ENCODE data around the gene ZFAND2A.

The ZFAND2A gene

DNA sequence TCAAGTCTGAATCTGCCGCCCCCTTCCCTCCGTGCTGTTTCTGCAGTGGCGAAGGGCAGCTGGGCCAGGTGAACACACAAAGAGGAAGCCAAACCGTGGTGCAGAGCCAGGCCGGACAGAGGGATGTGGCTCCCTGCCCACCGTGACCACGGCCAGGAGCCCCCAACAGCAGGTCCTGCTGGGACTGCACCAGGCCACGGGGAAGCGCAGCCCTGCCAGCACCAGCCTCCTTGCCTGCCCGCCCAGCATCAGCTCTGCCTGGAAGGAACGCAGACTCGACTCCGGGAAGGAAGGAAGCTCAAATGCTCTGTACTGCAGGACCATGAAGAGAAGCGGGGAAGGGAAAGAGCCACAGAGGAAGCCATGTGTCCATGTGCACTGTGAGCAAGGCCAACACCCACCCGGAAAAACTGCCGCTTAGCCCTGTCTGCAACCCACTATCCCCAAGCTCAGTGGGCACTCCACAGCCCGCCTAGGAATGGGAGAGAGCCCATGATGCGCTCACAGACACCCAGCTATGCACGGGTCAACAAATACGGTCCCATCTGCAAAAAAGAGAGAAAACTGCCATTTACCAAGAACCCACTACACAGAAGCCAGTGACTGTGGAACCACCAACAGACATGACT is 53.1 kb downstream of the ZFAND2A start:
- no peak for DNase-seq (ENCODE audit: low read depth)

DNA sequence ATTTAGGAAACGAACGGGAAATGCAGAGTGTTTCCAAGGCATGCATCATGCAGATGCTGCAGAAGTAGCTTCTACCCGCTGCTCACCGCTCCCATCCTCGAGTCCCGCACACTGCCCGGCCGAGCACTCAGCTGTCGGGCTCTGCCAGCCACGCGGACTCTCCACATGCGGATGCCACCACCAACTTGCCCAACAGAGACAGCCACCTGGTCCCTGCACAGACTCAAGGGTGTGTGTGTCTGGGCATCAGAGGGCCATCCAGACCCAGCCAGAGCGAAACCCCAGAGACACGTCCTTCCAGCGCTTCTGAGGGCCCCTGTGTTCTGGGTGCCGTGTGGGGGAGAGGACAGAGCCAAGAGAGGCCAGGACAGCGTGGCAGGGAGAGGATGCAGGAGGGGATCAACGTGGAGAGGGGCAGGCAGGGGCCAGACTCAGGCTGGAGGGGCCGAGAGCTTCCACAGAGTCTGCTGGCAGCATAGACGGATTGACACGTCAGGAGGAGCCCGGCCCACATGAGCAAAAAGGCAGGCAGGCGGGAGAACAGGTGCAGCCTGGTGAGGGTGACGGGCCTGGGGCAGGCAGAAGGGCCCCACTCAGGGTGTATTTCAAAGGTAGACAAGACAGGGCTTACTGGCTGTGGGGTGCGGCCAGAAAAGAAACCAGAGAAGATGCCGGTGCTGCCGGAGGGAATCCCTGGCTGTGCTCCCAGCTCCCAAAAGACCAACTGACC is 53.8 kb downstream of the ZFAND2A start:
- DNase-seq (ENCODE audit: low read depth), result no peak

DNA sequence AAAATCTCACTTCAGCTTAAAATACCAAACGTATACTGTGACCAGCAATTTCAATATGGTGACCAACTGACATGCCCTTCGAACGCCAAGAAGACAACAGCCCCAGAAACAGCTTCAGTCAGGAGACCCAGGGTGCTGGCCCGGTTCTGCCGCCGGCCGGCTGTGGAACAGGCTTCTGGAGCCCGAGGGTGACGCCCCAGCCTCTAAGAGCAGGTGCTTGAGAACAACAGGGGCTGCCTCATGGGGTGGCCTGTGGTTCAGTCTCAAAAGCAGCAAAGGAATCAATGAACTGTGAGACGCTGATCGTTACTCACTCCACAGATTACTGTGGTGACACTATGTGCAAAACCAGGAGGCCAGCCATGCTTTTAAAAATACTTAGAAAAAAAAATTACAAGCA is 54.8 kb downstream of the ZFAND2A start:
- no peak for DNase-seq (ENCODE audit: low read depth)

DNA sequence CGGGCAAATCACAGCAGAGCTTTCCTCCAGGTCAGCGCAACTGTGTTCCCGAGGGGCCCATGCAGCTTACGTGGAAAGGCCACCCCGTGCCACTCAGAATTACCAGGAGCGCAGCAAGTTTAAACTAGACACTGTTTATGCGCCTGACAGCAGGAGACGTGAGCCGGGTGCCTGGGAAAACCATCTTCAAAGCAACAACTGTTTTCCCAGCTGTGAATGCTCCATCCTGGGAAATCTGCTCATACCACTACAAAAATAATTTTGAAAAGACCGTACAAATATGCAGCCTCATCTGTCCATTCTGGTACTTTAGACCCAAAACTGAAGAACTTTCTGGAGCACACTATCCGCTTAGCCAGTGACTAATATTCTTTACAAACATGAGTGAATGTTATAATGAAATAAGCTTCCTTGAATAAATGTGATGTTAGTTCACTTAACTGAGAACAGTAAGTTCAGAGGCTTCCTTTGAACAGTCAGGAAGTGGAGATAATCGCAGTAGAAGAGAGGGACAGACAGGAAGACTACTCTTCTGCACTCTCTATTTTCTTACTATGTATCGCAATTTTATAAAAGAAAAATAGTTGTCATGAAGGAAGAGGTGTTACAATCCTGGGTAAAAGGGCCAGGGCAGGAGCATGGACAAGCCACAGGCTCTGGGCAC is 55.3 kb downstream of the ZFAND2A start:
- no peak for DNase-seq (ENCODE audit: low read depth)

DNA sequence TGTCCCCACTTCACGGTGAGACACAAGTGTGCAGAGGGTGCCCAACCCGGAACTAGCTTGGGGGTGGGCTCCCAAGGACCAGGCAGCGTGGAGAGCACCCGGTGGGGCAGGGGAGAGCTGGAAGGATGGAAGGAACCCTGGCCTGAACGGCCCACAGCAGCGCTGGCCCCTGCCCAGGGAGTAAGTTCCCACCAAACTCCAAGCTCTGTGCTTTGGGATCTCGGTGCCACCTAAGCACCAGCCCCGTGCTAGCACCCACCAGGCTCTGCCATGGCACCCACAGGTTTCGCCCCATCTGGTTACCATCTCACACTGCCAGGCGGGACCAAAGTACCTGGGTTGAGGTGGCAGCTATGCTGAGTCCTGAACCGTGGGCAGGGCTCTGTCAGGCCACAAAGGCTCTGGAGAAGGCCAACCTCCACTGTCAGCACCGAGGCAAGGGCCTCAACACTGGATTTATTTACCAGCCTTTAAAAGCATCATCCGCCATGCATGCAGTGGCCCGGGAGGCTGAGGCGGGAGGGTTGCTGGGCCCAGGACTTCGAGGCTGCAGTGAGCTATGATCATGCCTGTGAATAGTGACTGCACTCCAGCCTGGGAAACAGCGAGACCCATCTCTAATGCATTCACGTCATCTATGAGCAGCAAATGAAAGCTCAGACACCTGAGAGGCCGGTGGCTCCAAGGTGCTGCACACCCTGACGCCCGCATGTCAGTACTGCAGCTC is 56.0 kb downstream of the ZFAND2A start:
- DNase-seq (ENCODE audit: low read depth), result no peak

DNA sequence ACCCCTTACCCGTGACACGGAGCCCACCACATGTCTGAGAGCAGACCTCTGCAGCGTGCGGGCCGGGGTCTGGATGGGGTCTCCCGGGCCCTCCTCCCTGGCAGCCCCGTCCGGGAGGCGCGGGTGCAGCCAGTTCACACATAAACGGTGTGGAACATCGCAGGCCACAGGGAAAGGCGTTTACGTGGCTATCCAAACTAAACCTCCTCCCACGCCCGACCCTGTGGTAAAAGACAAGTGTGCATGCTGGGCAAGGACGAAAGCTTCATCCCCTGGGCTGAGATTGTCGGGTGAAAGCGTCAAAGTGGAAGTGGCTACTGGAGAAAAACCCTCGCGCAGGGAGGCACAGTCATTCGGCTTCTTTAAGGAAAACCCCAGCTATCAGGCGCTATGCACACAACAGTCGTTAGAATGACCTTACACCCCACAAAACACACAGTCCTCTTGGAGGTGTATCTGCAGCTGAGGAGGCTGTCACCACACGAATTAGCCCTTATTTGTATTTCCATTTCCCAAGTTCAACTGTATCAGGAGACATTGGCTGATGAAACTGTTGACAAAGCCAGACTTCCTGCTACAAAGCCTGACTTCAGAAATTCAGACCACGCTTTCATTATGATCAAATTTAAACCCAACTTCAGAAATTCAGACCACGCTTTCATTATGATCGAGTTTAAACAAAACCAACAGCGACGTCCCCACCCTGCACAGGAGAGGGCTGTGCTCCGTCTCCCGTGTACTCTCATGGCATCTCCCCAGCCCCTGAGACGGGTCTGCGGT is 56.8 kb downstream of the ZFAND2A start:
- no peak for DNase-seq (ENCODE audit: low read depth)

Data from stimulated activated CD8-positive, alpha-beta memory T cell treated with anti-CD3 and anti-CD28 coated beads, Interleukin-15, amount 100 ng/mL, for 24 hours (primary cell).